IPS-15b (cell line): Measurements from ENCODE around the gene PVR.
A peak's percentile ranks its signal among the peaks of the same experiment; 100 is the strongest.

Experiments
- H3K27me3 ChIP-seq: one replicate; pipeline ENCODE4 v1.6.1; 2013; ENCODE audit warnings: low read length; ENCODE audit not compliant: control insufficient read depth, insufficient read depth
- H3K36me3 ChIP-seq: one replicate; pipeline ENCODE4 v1.6.1; 2013; ENCODE audit warnings: low read length; ENCODE audit not compliant: control insufficient read depth, insufficient read depth
- H3K4me1 ChIP-seq: one replicate; pipeline ENCODE4 v1.6.1; 2013; ENCODE audit warnings: mild to moderate bottlenecking, low read length; ENCODE audit not compliant: control insufficient read depth, insufficient read depth
- H3K4me3 ChIP-seq: one replicate; pipeline ENCODE4 v1.5.1; 2013; ENCODE audit warnings: low read depth, low read length
- H3K9ac ChIP-seq: one replicate; pipeline ENCODE4 v1.6.1; 2013; ENCODE audit warnings: low read depth, mild to moderate bottlenecking, low read length
- H3K9me3 ChIP-seq: one replicate; pipeline ENCODE4 v1.6.1; 2013; ENCODE audit warnings: mild to moderate bottlenecking, low read length; ENCODE audit not compliant: control insufficient read depth, insufficient read depth

The PVR gene

GRCh38 chr19:44636439-44637389 is 7.0 kb upstream of the PVR start:
- no peak overlapping the region for H3K9ac ChIP-seq
- no peak overlapping the region for H3K4me3 ChIP-seq
- H3K4me1 ChIP-seq = peaks cover 2% of the 10 kb centered on the region
- no peaks in the 10 kb centered on the region for H3K36me3 ChIP-seq
- no peaks in the 10 kb centered on the region for H3K27me3 ChIP-seq
- no peaks in the 10 kb centered on the region for H3K9me3 ChIP-seq

- H3K9ac ChIP-seq = no peak overlapping the region
- no peak overlapping the region for H3K4me3 ChIP-seq
- no peaks in the 10 kb centered on the region for H3K36me3 ChIP-seq
- H3K4me1 ChIP-seq = peaks cover 2% of the 10 kb centered on the region
- H3K27me3 ChIP-seq = no peaks in the 10 kb centered on the region
- no peaks in the 10 kb centered on the region for H3K9me3 ChIP-seq
Measured at GRCh38 chr19:44637390-44637764, 6.3 kb upstream of the PVR start.

GRCh38 chr19:44640518-44640917 is 3.2 kb upstream of the PVR start:
- no peaks in the 10 kb centered on the region for H3K9me3 ChIP-seq
- H3K4me1 ChIP-seq = peaks cover 2% of the 10 kb centered on the region
- peaks cover 3% of the 10 kb centered on the region for H3K27me3 ChIP-seq
- no peaks in the 10 kb centered on the region for H3K36me3 ChIP-seq
- H3K4me3 ChIP-seq = no peak overlapping the region
- no peak overlapping the region for H3K9ac ChIP-seq

- H3K4me1 ChIP-seq = no peaks in the 10 kb centered on the region
- H3K36me3 ChIP-seq = no peaks in the 10 kb centered on the region
- peaks cover 3% of the 10 kb centered on the region for H3K27me3 ChIP-seq
Measured at GRCh38 chr19:44641501-44642265, 2.0 kb upstream of the PVR start.

GRCh38 chr19:44642377-44642776 is 1.3 kb upstream of the PVR start:
- no peaks in the 10 kb centered on the region for H3K9me3 ChIP-seq
- H3K4me3 ChIP-seq = no peak overlapping the region
- peaks cover 5% of the 10 kb centered on the region for H3K36me3 ChIP-seq
- peaks cover 3% of the 10 kb centered on the region for H3K27me3 ChIP-seq
- no peaks in the 10 kb centered on the region for H3K4me1 ChIP-seq
- H3K9ac ChIP-seq = no peak overlapping the region

More at GRCh38 chr19:44641501-44642265, 2.0 kb upstream of the PVR start:
- Histone ChIP-seq H3K9me3 (no peaks in the 10 kb centered on the region), H3K4me3 (no peak overlapping the region), H3K9ac (no peak overlapping the region)

- Histone ChIP-seq H3K9ac (peak overlapping the region; percentile 9), H3K9me3 (no peaks in the 10 kb centered on the region), H3K36me3 (peaks cover 8% of the 10 kb centered on the region), H3K27me3 (peaks cover 3% of the 10 kb centered on the region), H3K4me1 (no peaks in the 10 kb centered on the region), H3K4me3 (peak overlapping the region; percentile 77)
Measured at GRCh38 chr19:44644402-44645016, 799 bp downstream of the PVR start.

GRCh38 chr19:44645407-44646048 is 1.8 kb downstream of the PVR start:
- no peak overlapping the region for H3K4me3 ChIP-seq
- peaks cover 17% of the 10 kb centered on the region for H3K36me3 ChIP-seq

GRCh38 chr19:44646049-44646416 is 2.3 kb downstream of the PVR start:
- Histone ChIP-seq H3K4me3 (no peak overlapping the region), H3K9ac (no peak overlapping the region), H3K36me3 (peaks cover 21% of the 10 kb centered on the region), H3K27me3 (peaks cover 3% of the 10 kb centered on the region), H3K4me1 (no peaks in the 10 kb centered on the region), H3K9me3 (no peaks in the 10 kb centered on the region)

More at GRCh38 chr19:44645407-44646048, 1.8 kb downstream of the PVR start:
- H3K27me3 ChIP-seq = peaks cover 3% of the 10 kb centered on the region
- H3K9me3 ChIP-seq = no peaks in the 10 kb centered on the region
- no peaks in the 10 kb centered on the region for H3K4me1 ChIP-seq
- no peak overlapping the region for H3K9ac ChIP-seq

- H3K27me3 ChIP-seq = peaks cover 3% of the 10 kb centered on the region
- no peaks in the 10 kb centered on the region for H3K9me3 ChIP-seq
- H3K9ac ChIP-seq = no peak overlapping the region
- no peaks in the 10 kb centered on the region for H3K4me1 ChIP-seq
- peaks cover 28% of the 10 kb centered on the region for H3K36me3 ChIP-seq
- H3K4me3 ChIP-seq = no peak overlapping the region
Measured at GRCh38 chr19:44647144-44647543, 3.4 kb downstream of the PVR start.

- Histone ChIP-seq H3K4me1 (no peaks in the 10 kb centered on the region), H3K4me3 (no peak overlapping the region), H3K9me3 (no peaks in the 10 kb centered on the region), H3K36me3 (peaks cover 34% of the 10 kb centered on the region), H3K9ac (no peak overlapping the region), H3K27me3 (no peaks in the 10 kb centered on the region)
Measured at GRCh38 chr19:44648631-44649251, 5.0 kb downstream of the PVR start.

- Histone ChIP-seq H3K27me3 (no peaks in the 10 kb centered on the region), H3K4me1 (no peaks in the 10 kb centered on the region), H3K4me3 (no peak overlapping the region), H3K9me3 (no peaks in the 10 kb centered on the region), H3K36me3 (peaks cover 36% of the 10 kb centered on the region), H3K9ac (no peak overlapping the region)
Measured at GRCh38 chr19:44649578-44650145, 6.0 kb downstream of the PVR start.
